Iris pigment epithelial cell (primary cell): ENCODE results near the gene TEX10.

Source experiments
- DNase-seq: peaks from one replicate; pipeline ENCODE4 v3.0.0-alpha.2; 2011; ENCODE audit warnings: low read depth

Gene TEX10

DNA sequence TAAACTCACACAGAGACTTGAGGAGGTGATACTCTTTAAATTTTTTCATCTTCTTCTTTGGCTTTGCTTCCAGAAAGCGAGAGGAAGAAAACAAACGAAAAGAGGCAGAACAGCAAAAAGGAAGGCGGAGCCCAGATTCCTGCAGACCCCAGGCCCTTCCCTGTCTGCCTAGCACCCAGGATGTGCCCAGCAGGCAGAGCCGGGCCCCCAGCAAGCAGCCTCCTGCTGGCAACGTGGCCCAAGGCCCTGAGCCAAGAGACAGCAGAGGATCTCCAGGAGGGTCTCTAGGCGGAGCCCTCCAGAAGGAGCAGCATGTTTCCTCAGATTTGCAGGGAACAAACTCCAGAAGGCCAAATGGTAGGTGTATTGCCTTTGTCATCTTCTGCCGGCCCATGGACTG is 68.5 kb downstream of the TEX10 start:
- DNase-seq: no peak

DNA sequence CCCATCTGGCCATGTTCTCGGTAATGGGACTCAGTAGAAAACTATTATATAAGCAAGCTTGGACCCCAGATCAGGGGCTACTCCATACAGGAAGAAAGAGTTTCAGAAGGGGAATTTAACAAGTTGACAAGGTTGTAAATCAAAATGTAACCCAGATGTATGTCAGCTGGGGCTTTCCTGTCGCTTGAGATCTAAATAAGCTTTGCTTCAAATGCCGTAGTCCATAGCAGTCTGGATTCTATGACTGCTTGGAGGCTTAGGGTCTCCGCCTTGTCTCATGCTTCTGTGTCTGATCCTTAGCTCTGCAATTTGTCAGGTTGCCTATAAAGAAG is 70.4 kb downstream of the TEX10 start:
- no peak for DNase-seq

DNA sequence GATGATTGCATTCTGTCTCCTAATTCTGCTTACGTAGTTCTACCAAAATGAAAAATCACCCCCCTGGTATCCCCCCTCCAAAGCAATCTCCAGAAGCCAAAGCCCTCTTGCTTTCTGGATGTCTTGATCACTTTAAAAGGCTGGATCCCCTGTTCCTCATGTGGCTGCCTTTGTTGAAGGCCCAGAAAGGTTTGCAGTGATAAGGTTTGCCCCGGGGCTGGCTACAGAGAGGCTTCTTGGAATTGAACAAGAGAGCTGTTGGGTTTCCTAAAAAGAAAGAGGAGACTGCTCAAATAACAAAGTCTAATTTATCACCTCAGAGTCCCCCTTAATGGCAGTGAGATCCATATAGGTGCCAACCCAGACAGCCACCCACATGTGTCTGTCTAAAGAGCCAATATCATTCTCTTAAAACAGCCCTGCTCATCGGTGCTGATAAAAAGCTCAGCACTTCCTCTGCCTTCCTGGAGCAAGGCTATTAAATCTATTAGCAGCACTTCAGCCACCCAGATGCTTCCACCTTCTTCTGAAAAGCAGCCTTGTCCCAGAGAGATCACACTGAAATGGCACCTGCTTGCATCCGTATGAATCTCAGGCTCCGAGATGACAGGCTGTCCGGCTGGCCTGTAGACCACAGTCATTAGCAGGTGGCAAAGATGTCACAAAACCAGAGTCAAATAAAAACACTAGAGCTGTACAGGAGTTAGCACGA is 70.9 kb downstream of the TEX10 start:
- DNase-seq: no peak

DNA sequence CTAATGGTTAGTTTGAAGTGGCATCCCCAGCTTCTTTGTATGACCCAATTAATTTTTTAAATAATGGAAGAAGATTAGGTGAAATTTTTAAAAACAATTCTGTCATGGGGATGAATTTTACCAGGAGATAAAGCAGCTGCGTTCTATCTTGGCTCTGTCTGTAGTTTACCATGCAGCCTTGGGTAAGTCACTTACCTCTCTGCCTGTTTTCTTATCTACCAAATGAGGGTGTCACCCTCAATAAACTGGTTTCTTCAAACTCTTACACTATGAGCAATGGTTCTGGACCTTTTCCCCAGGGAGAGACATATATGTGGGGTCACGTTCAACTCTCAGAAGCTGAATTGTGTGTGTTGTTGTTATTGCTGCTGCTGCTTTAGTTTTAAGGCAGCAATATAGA is 71.7 kb downstream of the TEX10 start:
- no peak for DNase-seq

DNA sequence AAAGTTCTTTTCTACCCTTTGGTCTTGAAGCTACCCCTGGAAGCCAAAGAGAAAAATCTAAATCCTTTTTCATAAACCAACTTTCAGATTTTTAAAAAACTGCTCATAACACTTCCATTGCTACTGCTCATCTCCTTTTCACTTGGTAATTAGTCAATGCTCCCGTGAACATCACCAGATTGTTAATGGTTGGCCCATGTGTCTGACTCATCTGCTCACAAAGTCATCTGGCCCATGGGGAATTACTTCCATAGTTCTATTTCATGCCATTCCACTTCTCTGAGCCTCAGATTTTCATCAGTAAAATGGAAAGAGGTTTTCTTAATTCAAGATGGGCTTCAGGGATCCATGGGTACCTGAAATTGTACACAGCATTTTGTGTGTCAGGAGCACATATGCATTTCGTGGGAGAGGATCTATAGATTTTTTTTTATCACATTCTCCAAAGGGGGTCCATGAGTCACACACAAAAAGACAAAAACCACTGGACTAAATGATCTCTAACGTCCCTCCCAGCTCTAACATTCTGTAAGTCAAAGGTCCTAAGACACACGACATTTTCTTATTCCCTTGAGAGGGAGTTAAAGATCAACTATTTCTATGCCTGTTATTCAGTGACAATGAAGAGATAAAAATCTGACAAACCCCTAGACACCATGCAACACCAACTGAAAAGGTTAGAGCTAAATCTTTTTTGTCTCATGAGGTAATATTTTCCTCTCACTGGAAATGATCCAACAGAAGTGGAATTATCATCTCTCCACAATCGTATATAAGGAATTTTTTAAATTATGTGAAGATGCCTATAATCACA is 75.4 kb downstream of the TEX10 start:
- peak; percentile 56 for DNase-seq

DNA sequence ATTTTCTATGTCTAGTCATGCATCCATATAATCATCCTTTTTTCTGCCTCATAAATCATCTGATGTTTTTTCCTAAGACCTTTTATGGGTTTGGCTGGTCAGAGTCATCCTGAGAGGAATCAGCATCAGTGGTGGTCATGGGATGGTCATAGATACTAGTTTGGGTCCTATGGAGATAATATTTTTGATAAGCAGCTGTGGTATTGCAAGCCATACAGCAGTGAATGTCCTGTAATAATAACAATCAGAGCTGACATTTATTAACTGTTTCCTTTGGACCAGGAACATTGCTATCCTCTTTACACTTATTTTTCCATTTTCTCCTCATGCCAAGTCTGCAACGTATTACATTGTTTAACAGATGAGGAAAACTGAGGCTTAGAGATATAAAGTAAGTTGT is 83.1 kb downstream of the TEX10 start:
- DNase-seq: no peak

DNA sequence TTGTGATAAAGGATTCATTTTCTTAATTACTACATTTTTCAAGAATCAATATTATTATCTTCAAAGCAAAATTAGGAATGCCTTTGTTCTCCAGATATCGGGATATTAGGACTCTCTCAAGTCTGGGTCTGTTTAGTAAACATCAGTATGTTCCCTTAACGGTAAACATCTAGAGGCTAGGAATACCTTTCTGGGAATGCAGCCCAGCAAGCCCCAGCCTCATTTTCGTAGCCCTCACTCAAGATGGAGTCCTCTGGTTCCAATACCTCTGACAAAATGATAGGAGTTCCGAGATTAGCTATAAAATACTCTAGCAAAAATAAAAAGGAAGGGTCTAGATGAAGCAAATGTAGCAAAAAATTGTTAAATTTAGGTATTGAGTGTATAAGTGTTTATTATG is 84.5 kb downstream of the TEX10 start:
- no peak for DNase-seq

DNA sequence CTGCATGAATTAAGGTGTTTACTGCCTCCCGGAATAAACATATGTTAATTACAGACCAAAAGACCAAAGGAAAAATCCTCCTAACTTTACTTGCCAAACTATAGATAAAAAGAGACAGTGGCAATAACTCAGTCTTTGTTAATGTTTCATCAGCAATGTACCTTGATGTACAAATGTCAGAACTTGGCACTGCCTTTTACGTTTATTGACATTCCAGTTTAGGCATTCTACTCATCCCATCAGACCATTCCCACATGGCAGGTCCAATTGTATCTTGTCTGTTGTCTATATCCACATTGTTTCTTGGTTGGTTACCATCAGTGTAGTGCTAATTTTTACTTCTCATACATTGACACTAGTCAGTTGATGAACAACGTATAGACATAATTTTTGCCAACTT is 85.5 kb downstream of the TEX10 start:
- no peak for DNase-seq
